Activated naive CD8-positive, alpha-beta T cell treated with anti-CD3 and anti-CD28 coated beads, Interleukin-2, amount 50 U/mL, for 16 hours (primary cell): ENCODE measurements around the gene DYNC1I2.
"Not testable (repeated sequence)": the region's sequence is repeated elsewhere in the genome, so short reads cannot be mapped to it uniquely, and the experiment has no call there.

Source experiments
- DNase-seq: peaks from one replicate; pipeline ENCODE4 v3.0.0-alpha.2; 2020; ENCODE audit warnings: low read depth, low spot score

DYNC1I2 gene

GRCh38 chr2:171712051-171712450 is 24.8 kb downstream of the DYNC1I2 start:
- no peak for DNase-seq

GRCh38 chr2:171718720-171719119 is 31.5 kb downstream of the DYNC1I2 start:
- no peak for DNase-seq

- DNase-seq: no peak
Measured at GRCh38 chr2:171719660-171720059, 32.4 kb downstream of the DYNC1I2 start.

GRCh38 chr2:171723716-171724683 is 36.7 kb downstream of the DYNC1I2 start:
- no peak for DNase-seq

GRCh38 chr2:171726847-171727450 is 39.7 kb downstream of the DYNC1I2 start:
- no peak for DNase-seq

- no peak for DNase-seq
Measured at GRCh38 chr2:171728989-171729951, 42.0 kb downstream of the DYNC1I2 start.

- no peak for DNase-seq
Measured at GRCh38 chr2:171729952-171730317, 42.7 kb downstream of the DYNC1I2 start.

- DNase-seq: no peak
Measured at GRCh38 chr2:171735991-171736710, 48.9 kb downstream of the DYNC1I2 start.

GRCh38 chr2:171741189-171741588 is 53.9 kb downstream of the DYNC1I2 start:
- DNase-seq: no peak

GRCh38 chr2:171742760-171743159 is 55.5 kb downstream of the DYNC1I2 start:
- DNase-seq: no peak

- no peak for DNase-seq
Measured at GRCh38 chr2:171745141-171745540, 57.9 kb downstream of the DYNC1I2 start.

- DNase-seq: no peak
Measured at GRCh38 chr2:171745806-171746205, 58.5 kb downstream of the DYNC1I2 start.

- DNase-seq: no peak
Measured at GRCh38 chr2:171747371-171747770, 60.1 kb downstream of the DYNC1I2 start.

- no peak for DNase-seq
Measured at GRCh38 chr2:171754254-171754939, 67.1 kb downstream of the DYNC1I2 start.

GRCh38 chr2:171758762-171759161 is 71.5 kb downstream of the DYNC1I2 start:
- not testable (repeated sequence) for DNase-seq

GRCh38 chr2:171761176-171761575 is 73.9 kb downstream of the DYNC1I2 start:
- DNase-seq: not testable (repeated sequence)

- DNase-seq: no peak
Measured at GRCh38 chr2:171762879-171763573, 75.8 kb downstream of the DYNC1I2 start.

GRCh38 chr2:171763602-171764001 is 76.3 kb downstream of the DYNC1I2 start:
- DNase-seq: no peak

- no peak for DNase-seq
Measured at GRCh38 chr2:171771463-171771862, 84.2 kb downstream of the DYNC1I2 start.

- no peak for DNase-seq
Measured at GRCh38 chr2:171772373-171772772, 85.1 kb downstream of the DYNC1I2 start.
